ENCODE data around the gene NUDT16. TPM values are rescaled to one million over a fixed set of nuclear protein-coding genes. Genes with fewer than 3 reads are reported as not detected.
A peak's percentile ranks its signal among the peaks of the same experiment; 100 is the strongest.
"Not testable (repeated sequence)": the region's sequence is repeated elsewhere in the genome, so short reads cannot be mapped to it uniquely, and the experiment has no call there.

Gene NUDT16
- total RNA-seq, 2 experiments from 2014 or later: 5.1 to 5.5 TPM

DNA sequence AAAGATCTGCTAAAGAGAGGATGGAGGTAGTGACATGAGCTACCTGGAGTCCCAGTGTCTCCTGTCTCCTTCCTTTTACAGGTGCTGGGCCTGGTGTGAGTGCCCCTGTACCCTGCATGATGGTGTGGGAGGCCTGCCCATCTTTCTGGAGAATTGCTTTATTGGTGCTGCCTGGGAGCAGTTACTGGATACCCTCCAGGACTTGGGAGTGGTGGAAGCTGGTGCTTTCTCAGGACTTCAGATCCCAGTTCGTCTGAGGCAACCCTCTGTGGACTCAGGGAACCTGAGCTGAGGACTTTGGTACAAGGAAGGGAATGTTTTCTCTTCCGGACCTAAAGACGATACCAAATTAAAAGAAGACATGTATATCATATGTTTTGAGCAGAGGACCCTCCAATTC is 18.3 kb upstream of the NUDT16 start:
- CTCF ChIA-PET: no interaction called here
- H3K36me3 Mint-ChIP-seq (ENCODE audit: low read depth): no peaks in the 10 kb centered on the region
- intact Hi-C loops (cut with micrococcal nuclease): no loop called here
- H3K27ac Mint-ChIP-seq: no peak overlapping the region
- H3K4me3 Mint-ChIP-seq: no peak overlapping the region
- H3K27me3 Mint-ChIP-seq: peaks cover 37% of the 10 kb centered on the region
- TF ChIP-seq, protein P1, sequence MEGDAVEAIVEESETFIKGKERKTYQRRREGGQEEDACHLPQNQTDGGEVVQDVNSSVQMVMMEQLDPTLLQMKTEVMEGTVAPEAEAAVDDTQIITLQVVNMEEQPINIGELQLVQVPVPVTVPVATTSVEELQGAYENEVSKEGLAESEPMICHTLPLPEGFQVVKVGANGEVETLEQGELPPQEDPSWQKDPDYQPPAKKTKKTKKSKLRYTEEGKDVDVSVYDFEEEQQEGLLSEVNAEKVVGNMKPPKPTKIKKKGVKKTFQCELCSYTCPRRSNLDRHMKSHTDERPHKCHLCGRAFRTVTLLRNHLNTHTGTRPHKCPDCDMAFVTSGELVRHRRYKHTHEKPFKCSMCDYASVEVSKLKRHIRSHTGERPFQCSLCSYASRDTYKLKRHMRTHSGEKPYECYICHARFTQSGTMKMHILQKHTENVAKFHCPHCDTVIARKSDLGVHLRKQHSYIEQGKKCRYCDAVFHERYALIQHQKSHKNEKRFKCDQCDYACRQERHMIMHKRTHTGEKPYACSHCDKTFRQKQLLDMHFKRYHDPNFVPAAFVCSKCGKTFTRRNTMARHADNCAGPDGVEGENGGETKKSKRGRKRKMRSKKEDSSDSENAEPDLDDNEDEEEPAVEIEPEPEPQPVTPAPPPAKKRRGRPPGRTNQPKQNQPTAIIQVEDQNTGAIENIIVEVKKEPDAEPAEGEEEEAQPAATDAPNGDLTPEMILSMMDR (IDR thresholded peaks at IDR 0.05): no peak
- no peak for ATAC-seq
- POLR2A ChIA-PET: no interaction called here
- DNase-seq: no peak
- H3K4me1 Mint-ChIP-seq (ENCODE audit: low read depth): peaks cover 11% of the 10 kb centered on the region
- H3K9me3 Mint-ChIP-seq: peaks cover 3% of the 10 kb centered on the region

DNA sequence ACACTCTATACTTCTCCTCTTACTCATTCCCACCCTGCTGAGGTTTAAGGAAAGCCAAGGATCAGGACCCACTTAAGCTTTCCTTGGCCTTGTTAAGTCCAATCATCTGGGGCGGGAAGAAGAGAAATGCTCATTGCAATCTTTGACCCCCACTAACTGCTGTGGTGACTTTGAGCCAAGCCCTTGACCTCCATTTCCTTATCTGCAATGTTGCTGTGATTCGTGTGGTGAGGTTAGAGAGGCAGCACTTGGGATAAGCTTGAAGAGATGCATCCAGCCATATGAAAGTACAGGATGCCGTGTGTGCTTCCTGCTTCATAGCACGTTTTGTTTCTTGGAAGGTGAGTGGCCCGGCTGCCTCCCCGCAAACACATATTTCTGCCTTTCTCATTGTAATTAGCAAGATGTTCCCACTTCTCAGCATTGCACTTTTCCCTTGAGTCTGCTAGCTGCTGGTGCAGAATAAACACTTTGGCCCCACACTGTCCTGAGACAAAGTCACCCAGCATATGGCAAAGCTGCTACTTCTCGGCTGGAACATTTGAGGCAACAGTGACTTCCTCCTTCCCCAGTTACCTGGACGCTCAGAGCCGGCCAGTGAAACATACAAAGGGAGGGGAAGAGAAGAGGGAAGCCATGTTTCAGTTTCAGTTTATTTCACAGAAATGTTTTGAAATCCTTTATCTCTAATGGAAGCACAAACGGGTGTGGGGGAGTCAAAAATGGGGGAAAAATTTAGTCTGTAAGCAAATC is 10.5 kb upstream of the NUDT16 start:
- no peak overlapping the region for H3K27ac Mint-ChIP-seq

DNA sequence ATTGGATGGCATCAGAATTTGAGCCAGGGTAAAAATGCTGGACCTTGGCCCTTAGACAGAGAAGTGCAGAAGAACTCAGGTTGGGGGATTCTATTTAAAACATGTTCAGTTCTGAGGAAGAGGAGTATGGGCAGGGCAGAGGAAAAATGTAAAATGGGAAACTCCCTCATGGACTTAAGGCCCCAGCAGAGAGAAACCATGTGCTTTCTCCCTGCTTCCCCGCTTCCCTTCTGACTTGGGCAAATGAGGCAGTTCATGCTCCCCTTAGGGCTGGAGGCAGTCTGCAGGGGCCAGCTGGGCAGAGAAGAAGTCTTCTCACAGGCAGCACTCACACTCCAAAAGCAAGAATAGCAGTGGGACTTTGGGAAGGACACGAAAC is 9.9 kb upstream of the NUDT16 start:
- ChIA-PET POLR2A (no interaction called here), CTCF (interaction anchor here (1.1 kb wide), 1 partner anchor 10 kb away, joined by 3 read pairs; the partner anchor contains the start of gene NUDT16)
- H3K9me3 Mint-ChIP-seq: no peaks in the 10 kb centered on the region
- no peak overlapping the region for H3K4me3 Mint-ChIP-seq
- H3K4me1 Mint-ChIP-seq (ENCODE audit: low read depth): peaks cover 6% of the 10 kb centered on the region
- no peaks in the 10 kb centered on the region for H3K27me3 Mint-ChIP-seq
- TF ChIP-seq, protein P1 (IDR thresholded peaks at IDR 0.05): no peak
- no peak for DNase-seq
- intact Hi-C loops (cut with micrococcal nuclease): no loop called here
- H3K36me3 Mint-ChIP-seq (ENCODE audit: low read depth): no peaks in the 10 kb centered on the region
- no peak overlapping the region for H3K27ac Mint-ChIP-seq
- no peak for ATAC-seq

More for the DNA sequence above, 10.5 kb upstream of the NUDT16 start:
- peaks cover 6% of the 10 kb centered on the region for H3K4me1 Mint-ChIP-seq (ENCODE audit: low read depth)
- H3K27me3 Mint-ChIP-seq: no peaks in the 10 kb centered on the region
- TF ChIP-seq, protein P1 (IDR thresholded peaks at IDR 0.05): no peak
- no peaks in the 10 kb centered on the region for H3K9me3 Mint-ChIP-seq
- no peak for ATAC-seq
- no peak for DNase-seq
- CTCF ChIA-PET: no interaction called here
- POLR2A ChIA-PET: no interaction called here
- intact Hi-C loops (cut with micrococcal nuclease): no loop called here
- H3K4me3 Mint-ChIP-seq: no peak overlapping the region
- no peaks in the 10 kb centered on the region for H3K36me3 Mint-ChIP-seq (ENCODE audit: low read depth)

DNA sequence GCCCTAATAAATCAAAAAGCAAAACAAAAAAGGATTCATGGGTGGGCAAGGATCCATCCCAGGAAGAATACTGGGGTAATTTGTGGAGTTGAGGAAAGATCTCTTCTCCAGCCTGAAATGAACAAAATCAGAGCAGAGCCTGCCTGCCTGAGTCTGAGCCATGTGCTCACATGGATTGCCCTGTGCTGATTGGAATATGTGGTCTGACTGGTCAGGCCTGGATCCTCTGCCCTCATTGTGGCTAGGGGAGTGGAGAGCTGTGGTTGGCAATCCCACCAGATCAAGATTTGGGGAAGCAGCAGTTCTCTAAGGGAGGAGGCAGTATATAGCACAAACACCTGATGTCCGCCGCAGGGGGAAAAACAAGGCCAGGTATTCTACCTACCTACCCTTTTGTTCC is 6.8 kb upstream of the NUDT16 start:
- ChIA-PET CTCF (no interaction called here), POLR2A (no interaction called here)
- no peak for DNase-seq
- Mint-ChIP-seq H3K4me1 (ENCODE audit: low read depth) (peaks cover 6% of the 10 kb centered on the region), H3K27me3 (no peaks in the 10 kb centered on the region), H3K9me3 (no peaks in the 10 kb centered on the region), H3K36me3 (ENCODE audit: low read depth) (peaks cover 2% of the 10 kb centered on the region), H3K4me3 (no peak overlapping the region), H3K27ac (no peak overlapping the region)
- intact Hi-C loops (cut with micrococcal nuclease): no loop called here
- ATAC-seq: no peak
- TF ChIP-seq, protein P1 (IDR thresholded peaks at IDR 0.05): no peak

DNA sequence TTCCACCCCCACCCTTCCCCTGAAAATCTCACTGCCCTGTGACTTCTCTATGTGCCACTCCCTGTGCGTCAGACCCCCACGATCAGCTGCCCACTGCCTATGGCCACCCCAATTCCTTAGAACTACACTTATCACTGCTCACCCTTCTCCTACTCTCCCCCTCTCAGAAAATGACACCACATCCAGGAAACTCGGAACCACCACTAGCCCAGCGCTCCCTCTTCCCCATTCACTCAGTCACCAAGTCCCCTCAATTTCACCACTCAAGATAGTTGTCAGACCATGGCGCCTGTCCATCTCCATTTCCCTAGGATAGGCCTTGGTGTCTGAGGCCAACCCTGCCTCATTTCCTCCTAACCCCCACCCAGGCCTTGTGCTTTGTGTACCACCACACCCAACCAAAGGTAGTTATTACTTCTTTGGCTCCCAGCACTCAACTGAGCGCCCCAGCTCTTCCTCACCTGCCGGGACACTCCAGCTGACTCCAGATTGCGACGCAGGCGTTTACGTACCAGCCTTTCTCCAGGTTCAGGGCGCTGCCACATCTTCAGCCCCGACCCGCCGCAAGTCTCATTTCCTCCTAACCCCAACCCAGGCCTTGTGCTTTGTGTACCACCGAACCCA is 641 bp upstream of the NUDT16 start:
- DNase-seq; ATAC-seq; H3K9me3 Mint-ChIP-seq; H3K27me3 Mint-ChIP-seq; H3K36me3 Mint-ChIP-seq (ENCODE audit: low read depth); intact Hi-C loops (cut with micrococcal nuclease): not testable (repeated sequence)
- peaks cover 15% of the 10 kb centered on the region for H3K4me1 Mint-ChIP-seq (ENCODE audit: low read depth)
- POLR2A ChIA-PET: interaction anchor here (1.1 kb wide), 1 partner anchor 21 kb away, joined by 3 read pairs; no protein-coding TSS in a partner anchor
- CTCF ChIA-PET: interaction anchor here (1.6 kb wide), 1 partner anchor 348 kb away, joined by 4 read pairs; no protein-coding TSS in a partner anchor
- peak overlapping the region; percentile 79 for H3K4me3 Mint-ChIP-seq
- peak overlapping the region; percentile 82 for H3K27ac Mint-ChIP-seq

Data from activated CD8-positive, alpha-beta T cell treated with anti-CD3 and anti-CD28 coated beads for 36 hours (primary cell).